Superior temporal gyrus (tissue), 1 donor: ENCODE results near the gene KRT32.

Experiments
- DNase-seq: peaks from one replicate; pipeline ENCODE4 v3.0.0-alpha.2; 2016; ENCODE audit errors: extremely low spot score

Gene KRT32

DNA sequence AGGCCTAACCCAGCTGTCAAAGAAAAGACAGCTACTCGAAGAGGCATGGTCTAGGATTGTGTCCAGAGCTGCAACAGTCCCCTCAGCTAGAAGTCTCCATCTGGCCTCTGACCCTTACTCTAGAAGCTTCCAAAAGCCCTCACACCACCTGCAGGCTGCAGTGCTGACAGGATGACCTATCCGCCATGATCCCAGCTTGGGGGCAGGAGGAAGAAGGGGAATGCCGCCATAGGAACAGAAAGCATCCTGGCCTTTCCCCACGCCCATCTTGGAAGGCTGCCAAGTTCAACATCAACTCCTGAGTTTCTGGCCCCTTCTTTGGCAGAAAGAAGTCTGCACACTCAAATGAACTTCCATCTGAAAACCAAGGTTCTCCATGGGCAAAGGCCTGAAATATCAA is 25.6 kb upstream of the KRT32 start:
- DNase-seq, result no peak

- no peak for DNase-seq
Observed at GRCh38 chr17:41492351-41492750, 25.2 kb upstream of the KRT32 start.

GRCh38 chr17:41491476-41491875 is 24.3 kb upstream of the KRT32 start:
- no peak for DNase-seq

- no peak for DNase-seq
Observed at GRCh38 chr17:41490000-41490990, 23.1 kb upstream of the KRT32 start.

DNA sequence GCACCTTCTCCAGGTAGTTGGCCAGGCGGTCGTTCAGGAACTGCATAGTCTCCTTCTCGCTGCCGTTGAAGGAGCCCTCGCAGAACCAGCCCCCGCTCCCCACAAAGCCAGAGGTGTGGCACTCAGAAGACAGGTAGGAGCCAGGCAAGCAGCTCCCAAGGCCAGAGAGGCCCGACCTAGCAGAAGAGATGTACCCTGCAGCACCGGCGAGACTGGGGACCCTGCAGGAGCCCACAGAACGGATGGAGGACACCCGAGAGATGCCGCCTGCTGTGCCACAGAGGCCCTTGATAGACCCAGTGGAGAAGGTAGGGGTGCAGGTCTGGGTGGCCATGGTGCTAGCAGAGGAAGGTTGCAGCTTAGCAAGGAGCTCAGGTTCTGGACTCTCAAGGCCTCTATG is 22.3 kb upstream of the KRT32 start, which contains the start of gene KRT36:
Gene KRT36 (minus strand): TSS at position 380 of the 400 bp plus-strand sequence. CDS start 46 bp downstream, at position 334.
- no peak for DNase-seq

GRCh38 chr17:41486809-41487530 is 19.8 kb upstream of the KRT32 start:
- DNase-seq, result no peak

- DNase-seq, result no peak
Observed at GRCh38 chr17:41486316-41486715, 19.1 kb upstream of the KRT32 start.

GRCh38 chr17:41484920-41485904 is 18.0 kb upstream of the KRT32 start:
- no peak for DNase-seq

GRCh38 chr17:41483991-41484826 is 17.0 kb upstream of the KRT32 start:
- no peak for DNase-seq

GRCh38 chr17:41483531-41483930 is 16.3 kb upstream of the KRT32 start:
- DNase-seq, result no peak

DNA sequence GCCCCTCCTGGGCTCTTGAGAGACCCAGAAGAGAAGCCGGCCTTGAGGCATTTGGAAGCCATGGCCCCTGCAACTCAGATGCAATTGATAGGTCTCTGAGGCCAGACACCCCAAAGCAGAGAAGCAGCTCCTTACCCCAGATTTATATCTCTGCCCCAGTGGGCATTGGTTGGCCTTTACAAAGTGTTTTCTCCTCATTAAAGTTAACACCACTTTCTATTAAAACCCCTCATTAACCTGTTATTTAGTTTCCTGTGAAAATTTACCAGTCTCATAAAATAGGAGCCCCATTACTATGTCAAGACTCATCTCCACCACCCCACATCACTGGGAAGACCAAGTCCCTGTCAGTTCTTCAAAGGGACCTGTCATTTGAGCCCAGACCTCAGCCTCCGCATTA is 13.8 kb upstream of the KRT32 start, which contains the start of gene KRT35:
Gene KRT35 (minus strand): TSS at position 116 of the 400 bp plus-strand sequence. CDS start 54 bp downstream, at position 62.
- no peak for DNase-seq

GRCh38 chr17:41480581-41480980 is 13.4 kb upstream of the KRT32 start:
- no peak for DNase-seq

DNA sequence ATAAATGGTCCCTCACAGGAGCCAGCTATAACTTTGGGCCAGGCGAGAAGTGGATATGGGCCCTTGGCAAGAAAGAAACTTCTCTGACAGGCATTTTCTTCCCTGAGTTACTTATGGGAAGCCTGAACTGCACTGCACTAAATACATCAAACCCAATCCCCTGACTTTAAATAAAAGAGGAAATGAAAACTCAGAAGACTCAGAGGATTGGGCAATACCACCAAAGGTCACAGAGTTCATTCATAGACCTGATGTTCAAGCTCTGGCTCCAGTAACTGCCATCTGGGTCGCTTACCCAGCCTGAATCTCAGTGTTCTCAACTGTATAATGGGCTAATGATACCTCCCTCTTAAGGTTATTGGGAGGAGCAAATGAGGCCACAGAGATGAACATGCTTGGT is 12.9 kb upstream of the KRT32 start:
- no peak for DNase-seq

- DNase-seq, result no peak
Observed at GRCh38 chr17:41478237-41478636, 11.1 kb upstream of the KRT32 start.

DNA sequence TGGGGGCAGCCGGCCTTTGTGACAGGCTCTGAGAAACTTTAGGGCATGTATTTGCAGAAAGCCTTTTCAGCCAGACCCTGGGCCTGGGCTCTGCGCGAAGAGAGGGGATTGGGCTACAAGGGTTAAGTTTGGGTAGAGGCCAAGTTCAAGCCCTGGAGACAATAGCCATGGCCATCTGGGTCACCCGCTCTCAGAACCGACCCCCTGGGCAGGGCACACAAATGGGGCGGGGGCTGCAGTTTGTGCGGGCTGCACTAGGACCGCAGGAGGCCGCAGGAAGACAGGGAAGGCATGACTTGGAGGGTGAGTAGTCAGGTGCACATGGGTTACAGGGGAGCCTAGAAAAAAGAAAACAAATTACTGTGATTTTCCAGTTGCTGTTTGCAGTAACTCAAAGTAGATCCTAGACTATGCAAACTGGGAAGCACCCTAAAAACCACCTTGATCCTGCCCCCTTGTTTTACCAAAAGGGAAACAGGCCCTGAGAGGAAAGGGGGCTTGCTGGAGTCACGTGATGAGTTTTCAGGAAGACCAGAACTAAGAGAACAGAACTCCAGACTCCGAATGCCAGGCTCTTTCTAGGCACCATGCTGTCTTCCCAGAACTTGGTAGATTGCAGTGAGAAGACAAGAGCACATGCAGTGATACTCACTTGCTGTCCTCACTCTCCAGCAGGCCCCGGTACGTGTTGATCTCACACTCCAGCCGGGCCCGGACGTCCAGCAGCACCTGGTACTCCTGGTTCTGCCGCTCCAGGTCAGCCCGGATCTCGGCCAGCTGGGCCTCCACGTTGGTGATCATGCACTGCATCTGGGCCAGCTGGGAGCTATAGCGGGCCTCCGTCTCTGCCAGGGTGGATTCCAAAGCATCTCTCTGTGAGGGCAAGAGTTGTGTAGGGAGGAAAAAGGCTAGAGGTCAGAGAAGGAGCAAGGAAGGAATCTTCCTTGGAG is 10.0 kb upstream of the KRT32 start:
- no peak for DNase-seq

DNA sequence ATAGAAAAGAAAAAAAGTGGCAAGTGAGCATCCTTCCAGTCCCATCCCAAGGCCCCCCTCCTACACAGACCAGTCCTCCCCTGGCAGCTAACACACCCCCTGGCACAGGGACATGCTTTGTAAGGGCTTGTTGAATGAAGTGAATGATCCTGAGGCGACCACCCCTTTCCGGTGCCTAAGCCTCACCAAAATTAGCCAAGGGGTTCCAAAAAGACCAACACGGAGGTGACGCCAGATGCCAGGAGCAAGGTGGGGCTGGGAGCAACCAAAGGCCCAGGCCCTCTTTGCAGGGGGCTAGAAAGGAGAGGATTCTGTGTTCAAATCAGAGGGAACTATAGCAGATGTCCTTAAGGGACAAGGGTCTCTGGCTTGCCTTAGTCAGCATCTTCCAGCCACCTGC is 8.2 kb upstream of the KRT32 start:
- DNase-seq, result no peak

DNA sequence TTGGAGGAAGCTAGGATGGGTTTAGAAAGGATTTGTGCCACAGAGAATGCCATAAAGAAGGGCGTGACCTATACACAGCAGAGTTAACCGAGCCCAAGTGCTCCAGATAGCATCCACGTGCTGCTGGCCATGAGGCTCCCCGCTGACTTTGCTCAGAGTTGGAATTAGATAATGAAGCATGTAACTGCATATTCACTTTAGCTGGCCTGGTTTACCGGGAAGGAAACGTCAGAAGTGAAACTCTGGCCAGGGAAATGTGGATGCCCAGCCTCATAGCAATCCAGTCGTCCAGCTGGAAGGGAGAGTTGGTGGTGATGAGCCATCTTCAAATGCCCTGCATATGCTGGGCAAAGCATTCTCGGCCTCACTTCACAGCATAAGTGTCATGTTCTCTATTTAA is 7.7 kb upstream of the KRT32 start:
- DNase-seq, result no peak

- DNase-seq, result no peak
Observed at GRCh38 chr17:41468346-41468745, 1.2 kb upstream of the KRT32 start.

- peak; percentile 13 for DNase-seq
Observed at GRCh38 chr17:41467561-41467960, 375 bp upstream of the KRT32 start.
